Neural progenitor cell (in vitro differentiated cells): ENCODE data around the gene GABRG3.

Source experiments
- EZH2 ChIP-seq: fragments of 200-600 bp; sonication (generic); IDR thresholded peaks from 2 replicates; pipeline ENCODE4 v1.6.1; 2017; ENCODE audit warnings: antibody characterized with exemption, mild to moderate bottlenecking, moderate library complexity
- EZH2phosphoT487 ChIP-seq: fragments of 200-600 bp; sonication (generic); IDR thresholded peaks from 2 replicates; pipeline ENCODE4 v1.6.1; 2017; ENCODE audit warnings: antibody characterized with exemption
- TF ChIP-seq, protein P1 (sequence below): fragments of 200-600 bp; sonication (generic); IDR thresholded peaks from 2 replicates; pipeline ENCODE4 v1.5.1; 2017; ENCODE audit warnings: antibody characterized with exemption, mild to moderate bottlenecking

DNA sequence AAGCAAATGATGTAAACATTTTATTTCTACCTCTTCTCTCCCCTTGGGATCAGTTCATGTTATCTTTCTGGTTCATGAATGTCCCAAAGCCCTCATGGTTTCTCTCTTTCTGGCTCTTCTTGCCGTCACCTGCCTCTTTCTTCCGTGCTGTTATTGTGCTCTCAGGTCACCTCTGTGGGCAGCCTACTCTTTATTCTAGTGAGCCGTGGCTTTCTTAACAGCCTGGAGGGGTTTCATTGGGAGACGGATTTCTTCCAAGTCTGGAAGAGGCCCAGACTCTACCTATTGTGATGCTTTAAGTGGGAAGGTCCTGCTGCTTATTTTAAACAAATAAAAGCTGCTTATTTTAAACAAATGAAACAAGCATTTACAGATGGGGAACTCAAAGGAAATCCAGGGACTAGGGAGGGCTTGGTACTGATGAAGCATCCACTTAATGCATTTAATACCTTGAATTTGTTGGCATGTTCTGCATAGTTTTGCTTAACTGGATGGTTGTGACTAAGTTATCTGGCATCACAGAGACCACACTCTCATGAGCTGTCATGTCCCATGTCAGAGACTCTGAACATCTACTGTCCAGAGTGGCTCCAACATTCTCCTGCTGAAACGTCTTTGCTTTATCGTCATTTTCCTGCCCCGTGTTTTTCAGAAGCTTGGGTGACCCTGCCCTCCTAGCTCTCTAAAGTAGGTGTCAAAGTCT lies 443.3 kb downstream of the GABRG3 start:
- TF ChIP-seq, protein P1, sequence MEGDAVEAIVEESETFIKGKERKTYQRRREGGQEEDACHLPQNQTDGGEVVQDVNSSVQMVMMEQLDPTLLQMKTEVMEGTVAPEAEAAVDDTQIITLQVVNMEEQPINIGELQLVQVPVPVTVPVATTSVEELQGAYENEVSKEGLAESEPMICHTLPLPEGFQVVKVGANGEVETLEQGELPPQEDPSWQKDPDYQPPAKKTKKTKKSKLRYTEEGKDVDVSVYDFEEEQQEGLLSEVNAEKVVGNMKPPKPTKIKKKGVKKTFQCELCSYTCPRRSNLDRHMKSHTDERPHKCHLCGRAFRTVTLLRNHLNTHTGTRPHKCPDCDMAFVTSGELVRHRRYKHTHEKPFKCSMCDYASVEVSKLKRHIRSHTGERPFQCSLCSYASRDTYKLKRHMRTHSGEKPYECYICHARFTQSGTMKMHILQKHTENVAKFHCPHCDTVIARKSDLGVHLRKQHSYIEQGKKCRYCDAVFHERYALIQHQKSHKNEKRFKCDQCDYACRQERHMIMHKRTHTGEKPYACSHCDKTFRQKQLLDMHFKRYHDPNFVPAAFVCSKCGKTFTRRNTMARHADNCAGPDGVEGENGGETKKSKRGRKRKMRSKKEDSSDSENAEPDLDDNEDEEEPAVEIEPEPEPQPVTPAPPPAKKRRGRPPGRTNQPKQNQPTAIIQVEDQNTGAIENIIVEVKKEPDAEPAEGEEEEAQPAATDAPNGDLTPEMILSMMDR: no peak
- TF ChIP-seq EZH2 (no peak), EZH2phosphoT487 (no peak)
